Stromal cell of bone marrow (primary cell): Measurements from ENCODE around the gene TLE6.
"Not testable (repeated sequence)": the region's sequence is repeated elsewhere in the genome, so short reads cannot be mapped to it uniquely, and the experiment has no call there.

ENCODE experiments used
- DNase-seq: peaks from one replicate; pipeline ENCODE4 v3.0.0-alpha.2; 2012; ENCODE audit warnings: low read depth

Gene TLE6

DNA sequence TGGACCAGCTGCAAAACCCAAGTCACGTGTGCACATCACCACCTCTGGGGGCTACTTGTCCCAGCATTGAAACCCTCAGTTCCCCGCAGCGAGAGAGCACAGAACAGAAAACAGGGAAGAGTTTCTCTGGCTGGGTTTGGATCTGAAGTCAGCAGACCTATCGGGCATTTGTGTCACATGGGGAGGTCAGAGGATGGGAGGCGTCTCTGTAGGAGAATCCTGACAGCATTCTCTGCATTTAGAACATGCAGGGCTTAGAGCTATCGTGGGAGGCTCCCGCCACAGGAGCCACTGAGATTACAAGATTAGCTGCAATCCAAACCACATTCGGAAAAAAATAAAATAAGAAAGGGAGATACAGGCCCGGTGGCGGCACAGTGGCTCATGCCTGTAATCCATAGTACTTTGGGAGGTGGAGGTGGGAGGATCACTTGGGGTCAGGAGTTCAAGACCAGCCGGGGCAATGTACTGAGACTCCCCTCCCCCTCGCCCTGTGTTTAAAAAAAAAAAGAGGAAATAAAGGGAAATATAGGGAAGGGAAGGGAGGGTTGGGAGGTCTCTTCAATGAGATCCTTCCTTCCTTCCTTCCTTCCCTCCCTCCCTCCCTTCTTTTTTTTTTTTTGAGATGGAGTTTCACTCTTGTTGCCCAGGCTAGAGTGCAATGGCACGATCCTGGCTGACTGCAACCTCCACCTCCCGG, 2.9 kb upstream of the TLE6 start:
- DNase-seq = no peak

DNA sequence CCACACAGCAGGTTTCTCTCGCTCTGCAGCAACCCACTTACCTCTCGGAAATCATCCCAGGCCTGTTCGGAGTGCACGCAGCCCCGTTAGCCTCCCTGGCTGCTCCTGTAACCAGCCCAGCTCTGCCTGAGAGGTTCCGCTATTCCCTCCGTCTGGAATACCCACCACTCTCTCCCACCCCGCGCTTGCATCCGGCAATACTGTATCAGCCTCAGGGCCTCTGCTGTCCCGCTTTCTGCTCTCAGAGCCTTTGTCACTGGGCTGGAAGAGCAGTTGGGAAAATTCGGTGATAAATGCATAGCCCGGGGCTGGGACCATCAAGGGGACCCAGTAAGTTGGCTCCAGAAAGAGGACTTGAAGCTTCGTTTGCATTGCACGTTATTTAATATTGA, 759 bp upstream of the TLE6 start:
- no peak for DNase-seq

DNA sequence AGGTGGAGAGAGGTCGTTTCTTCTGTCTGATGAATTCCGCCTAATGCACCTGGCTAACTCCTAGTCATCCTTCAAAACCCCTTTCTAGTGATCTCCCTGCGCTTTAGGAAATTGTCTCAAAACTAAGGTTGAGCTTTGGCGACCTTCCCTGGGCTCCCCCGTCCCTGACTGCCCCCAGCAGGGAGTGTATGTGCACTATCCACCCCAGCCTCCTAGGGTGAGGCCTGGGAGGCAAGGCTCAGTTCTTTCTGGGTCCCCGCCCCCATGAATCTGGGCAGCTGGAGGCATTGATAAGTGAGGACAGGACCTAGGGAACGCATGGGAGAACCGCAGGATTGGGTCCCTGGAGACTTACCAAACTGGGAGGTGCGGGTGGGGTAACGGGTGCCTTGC, 378 bp downstream of the TLE6 start:
- DNase-seq = no peak

DNA sequence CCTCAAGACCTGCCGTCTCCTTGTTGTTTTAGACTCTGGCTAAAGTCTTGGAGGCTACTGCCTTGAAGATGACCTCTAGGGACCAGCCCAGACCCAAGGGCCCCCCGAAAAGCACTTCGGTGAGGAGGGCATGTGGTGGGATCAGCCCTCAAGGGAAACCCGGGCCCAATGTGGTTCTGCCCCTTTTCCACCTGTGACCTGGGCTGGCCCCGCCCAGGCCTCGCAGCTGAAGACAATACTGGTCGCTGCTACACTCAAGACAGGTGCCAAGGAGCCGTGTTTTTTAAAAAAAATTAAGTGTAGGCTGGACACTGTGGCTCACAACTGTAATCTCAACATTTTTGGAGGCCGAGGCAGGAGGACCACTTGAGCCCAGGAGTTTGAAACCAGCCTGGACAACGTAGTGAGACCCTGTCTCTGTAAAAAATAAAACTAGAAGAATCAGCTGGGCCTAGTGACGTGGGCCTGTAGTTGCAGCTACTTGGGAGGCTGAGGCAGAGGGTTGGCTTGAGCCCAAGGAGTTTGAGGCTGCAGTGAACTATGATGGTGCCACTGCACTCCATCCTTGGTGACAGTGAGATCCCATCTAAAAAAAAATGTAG, 903 bp downstream of the TLE6 start:
- no peak for DNase-seq

DNA sequence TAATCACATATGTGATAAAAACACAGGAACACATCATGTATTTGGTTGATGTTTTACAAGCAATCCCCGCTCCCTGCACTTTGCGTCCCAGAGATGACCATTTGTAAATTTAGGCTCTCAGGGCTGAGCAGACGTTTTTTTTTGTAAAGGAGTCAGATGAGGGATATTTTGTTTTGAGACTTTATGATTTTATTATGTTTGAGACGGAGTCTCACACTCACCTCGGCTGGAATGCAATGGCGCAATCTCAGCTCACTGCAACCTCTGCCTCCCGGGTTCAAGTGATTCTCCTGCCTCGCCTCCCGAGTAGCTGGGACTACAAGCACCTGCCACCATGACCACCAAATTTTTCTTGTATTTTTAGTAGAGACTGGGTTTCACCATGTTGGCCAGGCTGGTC, 1.4 kb downstream of the TLE6 start:
- DNase-seq = no peak

DNA sequence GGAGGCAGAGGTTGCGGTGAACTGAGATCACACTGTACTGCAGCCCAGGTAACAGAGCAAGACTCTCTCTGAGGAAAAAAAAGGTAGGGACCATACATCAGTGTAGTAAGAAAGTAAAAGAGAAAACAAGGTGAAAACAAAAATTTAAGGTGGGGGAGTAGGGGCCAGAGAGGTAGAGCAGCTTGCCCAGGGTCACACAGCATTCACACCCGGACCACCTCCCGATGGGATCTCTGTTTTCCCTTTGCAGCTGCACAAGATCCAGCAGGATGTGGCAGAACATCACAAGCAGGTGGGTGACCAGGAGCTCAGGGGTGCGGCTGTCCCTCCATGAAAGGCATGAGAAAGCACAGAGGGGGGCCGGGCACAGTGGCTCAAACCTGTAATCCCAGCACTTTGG, 4.5 kb downstream of the TLE6 start:
- no peak for DNase-seq

DNA sequence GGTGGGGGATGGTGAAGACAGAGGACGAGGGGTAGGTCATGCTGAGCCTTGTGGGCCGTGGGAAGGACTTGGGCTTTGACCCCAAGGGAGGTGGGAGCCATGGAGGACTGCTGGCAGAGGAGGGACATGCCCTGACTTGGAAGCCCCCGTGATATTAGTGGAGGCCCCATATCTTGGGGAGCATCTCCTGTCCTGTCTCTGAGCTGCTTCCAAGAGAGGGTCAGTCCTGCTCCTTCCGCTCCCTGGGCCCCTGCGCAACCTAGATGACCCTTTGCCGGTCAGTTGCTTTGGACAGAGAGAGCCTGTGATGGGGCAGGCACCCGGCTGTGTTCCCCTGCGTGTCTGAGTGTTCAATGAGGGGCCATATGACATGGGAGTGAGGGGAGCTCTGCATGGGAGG, 5.2 kb downstream of the TLE6 start:
- no peak for DNase-seq

DNA sequence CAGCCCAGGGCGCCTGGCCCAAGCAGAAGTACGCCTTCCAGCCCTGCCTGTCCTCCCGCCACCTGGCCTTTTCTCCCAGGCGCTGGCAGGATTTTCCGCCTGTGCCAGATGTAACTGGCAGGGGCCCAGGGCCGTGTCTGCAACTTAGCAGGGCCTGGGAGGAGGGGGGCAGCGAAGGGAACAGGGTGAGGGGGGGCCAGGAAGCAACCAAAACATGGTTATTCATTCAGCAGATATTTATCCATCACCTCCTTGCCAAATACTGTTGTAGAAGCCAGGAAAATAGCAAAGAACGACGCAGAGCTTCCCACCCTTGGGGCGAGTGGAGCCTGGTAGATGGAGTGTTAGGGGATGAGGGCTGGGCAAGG, 5.6 kb downstream of the TLE6 start:
- DNase-seq = peak; percentile 73

DNA sequence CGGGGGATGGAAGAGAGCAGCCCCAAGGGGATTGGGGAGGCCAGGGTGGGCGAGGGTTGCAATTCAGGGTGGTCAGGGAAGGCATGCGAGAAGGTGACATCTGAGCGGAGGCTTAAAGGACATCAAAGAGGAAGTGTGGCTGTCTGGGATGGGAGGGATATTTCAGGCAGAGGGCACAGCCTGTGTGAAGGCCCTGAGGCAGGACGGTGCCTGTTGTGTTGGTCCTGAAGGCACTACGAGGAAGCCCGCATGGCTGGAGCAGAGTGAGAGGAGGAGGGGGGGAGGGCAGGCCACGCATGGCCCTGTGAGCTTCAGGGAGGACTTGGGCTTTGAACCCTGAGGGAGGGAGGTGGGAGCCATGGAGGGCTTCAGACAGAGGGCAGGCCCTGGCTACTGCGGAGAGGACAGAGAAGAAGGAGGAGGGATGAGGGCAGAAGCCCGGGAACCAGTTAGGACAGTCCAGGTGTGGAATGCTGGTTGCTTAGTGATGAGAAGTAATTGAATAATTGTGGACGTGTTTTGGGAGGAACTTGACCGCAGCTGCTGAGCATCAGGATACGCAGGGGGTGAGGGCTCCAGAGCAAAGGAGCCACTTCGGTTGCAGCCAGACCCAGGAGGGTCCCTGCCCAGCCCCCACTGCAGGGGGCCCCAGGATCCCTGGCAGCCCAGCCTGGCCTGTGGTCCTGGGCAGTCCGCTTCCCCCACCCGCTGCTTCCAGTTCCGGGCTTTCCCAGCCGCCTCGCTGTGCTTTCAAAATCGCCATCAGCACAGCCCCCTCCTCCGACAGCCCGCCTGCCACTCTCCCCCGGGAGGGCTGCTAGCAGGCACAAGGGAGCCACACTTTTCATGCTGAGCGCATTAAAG, 6.2 kb downstream of the TLE6 start:
- no peak for DNase-seq

DNA sequence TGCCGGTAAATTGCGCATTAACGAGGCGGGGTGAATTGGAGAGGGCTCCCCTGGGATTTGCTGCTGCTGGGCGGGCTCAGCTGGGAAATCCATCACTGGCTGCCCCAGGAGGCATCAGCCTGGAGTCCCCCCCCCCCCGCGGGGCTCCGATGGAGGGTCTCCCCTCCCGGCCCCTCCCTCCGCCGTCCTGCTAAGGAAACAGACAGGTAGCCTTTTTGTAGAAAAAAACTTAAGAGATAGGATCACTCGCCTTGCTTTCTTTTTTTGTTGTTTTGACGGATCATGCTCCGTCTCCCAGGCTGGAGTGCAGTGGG, 6.8 kb downstream of the TLE6 start:
- DNase-seq = no peak

DNA sequence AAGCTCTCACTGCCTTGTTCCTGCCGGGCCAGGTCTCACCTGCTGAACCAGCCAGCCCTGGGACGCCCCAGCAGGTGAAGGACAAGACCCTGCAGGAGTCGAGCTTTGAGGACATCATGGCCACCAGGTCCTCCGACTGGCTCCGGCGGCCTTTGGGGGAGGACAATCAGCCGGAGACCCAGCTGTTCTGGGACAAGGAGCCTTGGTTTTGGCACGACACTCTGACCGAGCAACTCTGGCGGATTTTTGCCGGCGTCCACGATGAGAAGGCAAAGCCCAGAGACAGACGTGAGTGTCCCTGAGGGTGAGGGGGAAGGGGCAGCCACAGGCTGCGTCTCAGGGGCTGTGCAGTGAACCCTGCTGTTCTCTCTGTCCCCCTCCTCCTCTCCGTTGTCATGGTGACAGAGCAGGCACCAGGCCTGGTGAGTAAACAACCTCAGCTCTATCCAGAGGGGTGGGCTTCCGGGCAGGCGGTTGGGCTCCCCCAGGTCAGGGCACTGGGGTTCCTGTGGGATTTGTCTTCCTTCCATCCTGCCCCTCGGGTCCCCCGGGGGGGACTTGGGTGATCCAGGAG, 9.7 kb downstream of the TLE6 start:
- no peak for DNase-seq

DNA sequence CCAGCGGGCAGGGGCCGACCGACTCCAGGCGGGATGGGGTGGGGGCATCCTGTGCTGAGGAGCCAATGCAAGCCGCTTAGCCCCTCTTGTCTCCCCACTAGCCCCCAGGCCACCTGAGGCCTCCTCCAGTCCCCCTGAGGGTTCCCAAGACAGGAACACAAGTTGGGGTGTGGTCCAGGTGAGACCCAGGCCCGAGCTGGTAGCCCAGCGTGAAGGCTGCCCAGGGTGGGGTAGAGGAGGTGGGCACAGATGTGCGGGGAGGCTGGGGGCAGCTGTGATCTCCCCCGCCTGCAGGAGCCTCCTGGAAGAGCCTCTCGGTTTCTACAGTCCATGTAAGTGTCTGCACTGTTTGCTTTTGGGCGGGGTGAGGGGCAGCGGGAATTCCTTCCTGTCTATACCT, 10.4 kb downstream of the TLE6 start:
- DNase-seq = no peak

DNA sequence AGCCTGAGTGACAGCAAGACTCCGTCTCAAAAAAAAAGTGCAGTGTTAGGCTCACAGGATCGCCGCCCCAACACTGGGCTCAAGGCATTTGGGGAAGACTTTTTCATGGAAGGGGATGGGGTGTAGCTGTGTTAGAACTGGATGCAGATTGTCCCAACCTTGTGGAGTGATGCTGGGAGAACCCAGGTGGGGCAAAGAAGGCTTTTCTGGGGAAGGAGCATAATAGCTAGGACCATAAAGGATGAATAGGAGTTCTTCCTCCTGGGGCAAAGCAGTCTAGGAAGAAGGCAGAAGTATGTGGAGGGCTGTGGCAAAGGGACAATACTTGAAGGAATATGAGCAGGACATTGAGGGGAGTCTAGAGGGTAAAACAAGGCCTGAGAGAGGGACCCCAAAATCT, 11.2 kb downstream of the TLE6 start:
- DNase-seq = no peak

DNA sequence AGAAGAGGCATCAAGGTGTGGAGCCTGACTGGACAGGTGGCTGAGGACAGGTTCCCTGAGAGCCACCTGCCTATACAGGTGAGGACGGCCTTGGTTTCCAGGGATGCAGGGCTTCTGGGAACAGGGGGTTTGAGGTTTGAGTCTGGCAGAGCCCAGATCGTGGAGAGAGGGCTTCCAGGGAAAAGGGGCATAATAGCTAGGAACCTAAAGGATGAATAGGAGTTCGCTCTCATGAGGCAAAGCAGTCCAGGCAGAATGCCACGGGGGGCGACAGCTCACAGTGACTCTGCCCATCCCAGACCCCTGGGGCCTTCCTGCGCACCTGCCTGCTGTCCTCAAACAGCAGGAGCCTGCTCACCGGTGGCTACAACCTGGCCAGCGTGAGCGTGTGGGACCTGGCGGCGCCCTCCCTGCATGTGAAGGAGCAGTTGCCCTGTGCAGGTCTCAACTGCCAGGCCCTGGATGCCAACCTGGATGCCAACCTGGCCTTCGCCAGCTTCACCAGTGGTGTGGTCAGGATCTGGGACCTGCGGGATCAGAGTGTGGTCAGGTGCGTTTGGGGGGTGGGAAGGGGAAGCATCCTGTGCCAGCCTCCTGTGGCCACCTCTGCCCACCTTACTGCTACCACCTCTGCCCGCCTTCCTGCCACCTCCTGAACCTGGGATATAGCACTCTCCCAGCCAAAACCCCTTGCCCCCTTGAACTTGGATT, 12.0 kb downstream of the TLE6 start:
- DNase-seq = no peak

DNA sequence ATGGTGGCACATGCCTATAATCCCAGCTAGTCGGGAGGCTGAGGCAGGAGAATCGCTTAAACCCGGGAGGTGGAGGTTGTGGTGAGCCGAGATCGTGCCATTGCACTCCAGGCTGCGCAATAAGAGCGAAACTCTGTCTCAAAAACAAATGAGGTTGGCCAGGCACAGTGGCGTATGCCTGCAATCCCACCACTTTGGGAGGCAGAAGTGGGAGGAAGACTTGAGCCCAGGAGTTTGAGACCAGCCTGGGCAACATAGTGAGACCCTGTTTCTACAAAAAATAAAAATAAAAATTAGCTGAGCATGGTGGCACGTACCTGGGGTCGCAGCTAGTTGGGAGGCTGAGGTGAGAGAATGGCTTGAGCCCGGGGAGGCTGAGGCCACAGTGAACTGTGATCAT, 15.0 kb downstream of the TLE6 start:
- DNase-seq = not testable (repeated sequence)

DNA sequence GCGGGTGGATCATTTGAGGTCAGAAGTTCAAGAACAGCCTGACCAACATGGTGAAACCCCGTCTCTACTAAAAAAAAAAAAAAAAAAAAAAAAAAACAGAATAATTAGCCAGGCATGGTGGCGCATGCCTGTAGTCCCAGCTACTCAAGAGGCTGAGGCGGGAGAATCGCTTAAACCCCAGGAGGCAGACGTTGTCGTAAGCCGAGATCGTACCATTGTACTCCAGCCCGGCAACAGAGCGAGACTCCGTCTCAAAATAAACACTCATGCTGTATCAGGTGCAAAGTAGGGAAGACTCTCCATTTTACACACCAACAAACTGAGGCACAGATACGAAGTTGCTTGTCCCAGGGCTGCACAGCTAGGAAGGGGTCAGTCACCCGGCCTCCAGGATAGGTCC, 15.6 kb downstream of the TLE6 start:
- no peak for DNase-seq

DNA sequence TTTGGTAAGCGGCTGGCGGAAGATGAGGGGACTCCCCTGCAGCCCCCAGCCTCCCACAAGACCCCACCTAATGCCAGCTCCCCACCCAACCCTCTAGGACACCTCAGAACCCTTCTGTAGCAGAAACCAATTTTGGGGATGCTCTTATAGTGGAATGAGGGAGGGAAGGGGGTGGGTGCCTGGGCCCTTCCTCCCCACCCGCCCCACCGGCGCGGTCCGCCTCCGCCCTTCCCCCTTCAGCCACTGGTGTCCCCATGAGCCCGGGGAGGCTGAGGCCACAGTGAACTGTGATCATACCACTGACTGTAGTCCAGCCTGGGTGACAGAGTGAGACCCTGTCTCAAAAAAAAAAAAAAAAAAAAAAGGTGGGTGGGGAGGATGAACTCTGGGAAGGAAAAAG, 16.2 kb downstream of the TLE6 start:
- no peak for DNase-seq

DNA sequence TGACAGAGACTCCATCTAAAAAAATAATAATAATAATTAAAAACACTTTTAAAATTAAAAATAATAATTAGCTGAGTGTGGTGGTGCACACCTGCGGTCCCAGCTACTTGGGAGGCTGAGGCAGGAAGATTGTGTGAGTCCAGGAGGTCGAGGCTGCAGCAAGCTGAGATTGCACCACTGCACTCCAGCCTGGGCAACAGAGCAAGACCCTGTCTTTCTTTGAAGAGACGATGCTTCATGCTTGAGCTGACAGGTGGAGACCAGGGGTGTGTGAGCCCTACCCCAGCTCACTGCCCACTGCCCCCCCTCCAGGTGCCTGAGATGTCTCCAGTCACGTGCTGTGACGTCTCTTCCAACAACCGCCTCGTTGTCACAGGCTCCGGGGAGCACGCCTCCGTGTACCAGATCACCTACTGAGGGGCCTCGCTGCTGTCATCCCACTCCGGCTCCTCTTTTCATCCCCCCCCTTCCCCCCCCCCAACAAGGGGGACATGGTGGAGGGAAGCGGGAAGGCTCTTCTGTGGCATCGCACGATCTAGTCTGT, 17.3 kb downstream of the TLE6 start:
- DNase-seq = no peak

DNA sequence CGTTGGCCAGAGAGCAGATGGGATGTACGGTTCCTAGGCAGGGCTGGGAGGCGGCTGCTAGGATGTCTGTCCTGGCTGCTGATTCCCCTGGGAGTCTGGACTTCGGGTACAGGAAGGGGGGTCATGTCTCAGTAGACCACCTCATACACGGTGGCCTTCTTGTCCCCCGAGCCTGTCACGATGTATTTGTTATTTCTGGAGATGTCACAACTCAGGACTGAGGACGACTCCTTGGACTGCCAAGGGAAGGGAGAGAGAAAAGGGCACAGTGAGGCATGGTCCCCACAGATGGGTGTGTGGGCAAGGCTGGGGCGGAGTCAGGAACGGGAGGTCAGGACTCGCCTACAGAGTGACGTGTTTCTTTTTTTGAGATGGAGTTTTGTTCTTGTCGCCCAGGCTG, 20.4 kb downstream of the TLE6 start:
- DNase-seq = no peak

DNA sequence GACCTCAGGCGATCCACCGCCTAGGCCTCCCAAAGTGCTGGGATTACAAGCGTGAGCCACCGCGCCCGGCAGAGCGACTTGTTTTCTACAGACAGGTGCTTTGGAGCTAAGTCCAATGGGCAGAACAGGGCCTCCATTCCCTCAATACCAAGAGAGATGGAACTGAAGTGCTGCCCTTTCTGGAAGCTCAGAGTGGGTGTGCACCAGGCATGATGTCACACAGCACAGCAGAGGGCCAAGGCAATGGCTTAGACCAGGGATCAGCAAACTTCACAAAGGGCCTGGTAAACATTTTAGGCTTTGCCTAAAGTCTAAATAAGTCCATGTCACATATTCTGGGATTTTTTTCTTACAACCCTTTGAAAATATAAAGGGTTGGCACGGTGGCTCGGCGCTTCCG, 21.3 kb downstream of the TLE6 start:
- DNase-seq = no peak

DNA sequence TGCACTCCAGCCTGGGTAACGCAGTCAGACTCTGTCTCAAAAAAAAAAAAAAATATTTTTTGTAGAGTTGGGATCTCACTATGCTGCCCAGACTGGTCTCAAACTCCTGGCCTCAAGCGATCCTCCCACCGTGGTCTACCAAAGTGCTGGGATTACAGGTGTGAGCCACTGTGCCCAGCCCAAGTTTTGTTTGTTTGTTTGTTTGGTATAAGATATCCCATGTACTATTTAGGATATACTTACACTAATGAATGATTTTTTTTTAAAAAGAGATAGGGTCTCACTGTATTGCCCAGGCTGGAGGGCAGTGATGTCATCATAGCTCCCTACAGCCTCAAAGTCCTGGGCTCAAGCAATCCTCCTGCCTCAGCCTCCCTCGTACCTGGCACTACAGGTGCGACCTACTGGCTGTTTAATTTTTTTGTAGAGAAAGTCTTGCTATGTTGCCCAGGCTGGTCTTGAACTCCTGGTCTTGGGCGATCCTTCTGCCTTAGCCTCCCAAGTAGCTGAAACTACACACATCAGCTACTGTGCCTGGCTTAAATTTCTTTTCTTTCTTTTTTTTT, 24.0 kb downstream of the TLE6 start:
- DNase-seq = no peak

DNA sequence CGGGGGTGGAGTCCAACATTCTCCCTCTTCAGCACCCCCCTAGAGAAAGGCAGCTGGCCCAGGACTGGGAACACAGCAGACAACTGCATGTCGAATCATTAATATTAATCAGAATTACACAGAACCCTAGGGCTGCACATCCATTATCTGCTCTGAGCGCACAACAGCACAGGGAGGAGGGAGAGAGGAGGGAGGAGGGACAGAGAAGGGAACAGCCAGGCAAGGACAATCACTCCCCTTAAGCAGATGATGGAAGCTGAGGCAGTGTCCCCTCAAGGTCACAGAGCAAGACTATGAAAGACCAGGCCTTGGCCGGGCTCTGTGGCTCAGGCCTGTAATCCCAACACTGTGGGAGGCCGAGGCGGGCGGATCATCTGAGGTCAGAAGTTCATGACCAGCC, 25.7 kb downstream of the TLE6 start:
- no peak for DNase-seq
